T-helper 1 cell (primary cell): ENCODE measurements around the gene CSMD2.

ENCODE experiments used
- DNase-seq, 5 donors: peaks; one replicate each; pipeline ENCODE4 v3.0.0-alpha.2; 2012 to 2020

Gene CSMD2

GRCh38 chr1:33666616-33667015 lies 498.4 kb downstream of the CSMD2 start:
- DNase-seq = no peak

- no peak for DNase-seq
These were observed 503.1 kb downstream of the CSMD2 start for GRCh38 chr1:33661811-33662454.

GRCh38 chr1:33660956-33661355 lies 504.1 kb downstream of the CSMD2 start:
- DNase-seq = no peak

DNA sequence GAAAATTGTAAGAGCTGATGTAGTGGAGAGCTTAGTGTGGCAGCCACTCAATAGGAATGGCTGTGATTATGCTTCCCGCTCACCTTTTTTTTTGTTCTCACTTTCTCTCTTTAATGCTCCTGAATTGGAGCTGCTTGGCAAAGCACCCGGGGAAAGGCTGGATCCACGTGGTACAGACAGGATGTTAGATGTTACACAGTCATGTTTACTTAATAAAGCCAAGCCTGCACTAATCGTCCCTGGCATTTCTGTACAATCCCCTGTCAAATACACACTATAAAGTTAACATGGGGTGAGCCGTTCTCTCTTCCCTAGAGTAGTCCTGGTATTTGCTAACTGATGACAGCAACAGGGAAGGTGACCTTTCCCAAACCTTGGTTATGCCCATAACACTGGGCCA lies 504.8 kb downstream of the CSMD2 start:
- no peak for DNase-seq

DNA sequence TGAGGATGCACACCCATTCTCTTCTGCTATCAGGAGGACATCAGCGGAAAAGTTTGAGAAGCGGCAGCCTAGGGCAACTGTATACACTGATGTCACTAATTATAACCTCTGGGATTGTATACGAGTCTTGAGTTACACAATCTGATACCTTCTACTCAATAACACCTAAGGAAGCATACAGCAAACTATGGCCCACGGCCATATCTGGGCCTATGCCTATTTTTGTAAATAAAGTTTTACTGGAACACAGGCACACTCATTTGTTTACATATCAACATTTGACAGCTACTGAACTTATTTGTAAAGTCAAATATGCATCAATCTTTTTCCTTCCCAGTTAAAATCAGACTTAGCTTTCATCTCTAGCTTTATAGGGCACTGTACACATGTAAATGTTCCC lies 505.4 kb downstream of the CSMD2 start:
- no peak for DNase-seq

DNA sequence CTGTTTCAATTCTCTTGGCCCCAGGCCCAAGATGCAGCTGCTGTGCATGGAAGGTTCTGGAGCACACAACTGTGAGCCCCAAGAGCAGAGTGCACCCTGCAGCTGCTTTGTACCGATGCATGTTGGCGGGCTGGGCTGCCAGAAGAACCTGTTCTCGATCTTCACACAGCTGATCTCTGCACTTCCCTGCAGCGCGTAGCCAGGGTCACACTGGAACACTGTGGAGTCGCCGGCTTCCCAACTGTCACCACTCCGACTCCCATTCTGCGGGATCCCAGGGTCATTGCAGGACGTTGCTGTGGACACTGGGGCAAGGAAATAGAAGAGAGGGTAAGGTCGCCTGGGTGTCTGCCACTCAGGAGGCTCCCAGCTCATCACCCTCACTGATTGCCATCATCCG lies 507.2 kb downstream of the CSMD2 start:
- DNase-seq = no peak

DNA sequence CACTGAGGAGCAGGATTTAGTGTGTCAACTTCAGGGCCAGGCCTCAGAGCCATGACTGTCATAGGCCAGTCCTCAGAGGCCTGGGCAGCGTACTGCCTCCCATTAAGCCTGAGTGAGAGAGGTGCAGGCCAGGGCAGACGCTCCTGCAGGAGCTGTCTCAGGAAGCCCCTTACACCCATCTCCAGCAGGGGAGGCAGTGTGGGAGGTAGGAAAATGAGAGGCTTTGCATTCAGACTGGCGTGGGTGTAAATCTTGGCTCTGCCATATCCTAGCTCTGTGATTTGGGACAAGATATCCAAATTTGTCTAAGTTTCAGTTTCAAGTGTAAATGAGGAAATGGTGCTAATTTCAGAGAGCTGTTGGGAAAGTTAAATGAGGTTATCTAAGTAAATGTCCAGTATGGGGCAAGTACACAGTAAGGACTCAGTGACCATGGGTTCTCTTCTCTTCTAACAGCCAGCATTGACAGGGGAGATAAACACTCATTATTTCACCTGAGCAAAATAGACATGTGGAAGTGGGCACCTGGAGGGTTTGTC lies 508.5 kb downstream of the CSMD2 start:
- DNase-seq = no peak

- DNase-seq = no peak
These were observed 509.5 kb downstream of the CSMD2 start for GRCh38 chr1:33655496-33655895.

GRCh38 chr1:33654267-33654834 lies 510.7 kb downstream of the CSMD2 start:
- no peak for DNase-seq

DNA sequence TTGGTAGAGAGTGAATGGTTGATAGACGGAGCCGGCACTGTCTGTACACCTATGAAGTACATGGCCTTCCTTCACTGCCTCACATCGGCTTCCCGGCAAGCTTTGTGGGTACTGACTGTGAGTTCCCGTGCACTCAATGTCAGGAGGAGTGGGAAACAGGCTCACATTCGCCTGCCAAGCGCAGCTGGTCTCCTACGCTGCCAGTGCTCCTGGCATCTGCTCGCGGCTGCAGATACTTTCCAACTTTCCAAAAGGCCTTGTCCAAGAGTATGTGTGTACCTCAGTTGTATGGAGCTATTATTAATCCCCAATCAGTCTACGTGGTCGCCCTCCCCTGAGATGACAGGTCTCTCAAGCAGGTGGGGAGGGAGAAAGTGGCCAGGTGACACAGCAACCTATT lies 511.8 kb downstream of the CSMD2 start:
- no peak for DNase-seq

- DNase-seq = no peak
These were observed 514.3 kb downstream of the CSMD2 start for GRCh38 chr1:33650708-33651107.

- DNase-seq = no peak
These were observed 515.3 kb downstream of the CSMD2 start for GRCh38 chr1:33649759-33650158.

GRCh38 chr1:33643216-33643615 lies 521.8 kb downstream of the CSMD2 start:
- DNase-seq = no peak

GRCh38 chr1:33641104-33641830 lies 523.8 kb downstream of the CSMD2 start:
- DNase-seq = no peak

DNA sequence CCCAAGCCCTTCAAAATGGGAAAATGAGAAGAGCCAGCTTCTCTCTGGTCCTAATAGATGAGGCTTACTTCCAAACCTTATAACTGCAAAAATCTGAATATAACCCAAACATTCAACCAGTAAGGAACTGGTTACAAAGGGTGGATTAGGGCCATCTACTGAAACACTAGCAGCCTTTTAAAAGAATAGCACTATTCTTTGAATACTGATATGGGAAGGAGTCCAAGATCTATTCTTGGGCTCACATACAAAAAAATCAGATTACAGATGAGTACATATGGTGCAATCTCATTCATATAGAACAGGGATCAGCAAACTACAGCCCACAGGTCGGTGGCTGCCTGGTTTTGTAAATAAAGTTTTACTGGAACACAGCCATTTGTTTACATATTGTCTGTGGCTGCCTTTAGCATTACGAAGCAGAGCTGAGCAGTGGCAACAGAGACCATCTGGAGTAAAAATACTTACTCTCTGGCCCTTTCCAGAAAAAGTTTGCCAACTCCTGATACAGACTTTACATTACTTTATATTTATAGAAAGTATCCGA lies 524.8 kb downstream of the CSMD2 start:
- no peak for DNase-seq

- no peak for DNase-seq
These were observed 527.1 kb downstream of the CSMD2 start for GRCh38 chr1:33637846-33638440.

GRCh38 chr1:33636209-33636608 lies 528.8 kb downstream of the CSMD2 start:
- no peak for DNase-seq

- DNase-seq = no peak
These were observed 529.6 kb downstream of the CSMD2 start for GRCh38 chr1:33635336-33636012.

- DNase-seq = no peak
These were observed 530.2 kb downstream of the CSMD2 start for GRCh38 chr1:33634806-33635205.

GRCh38 chr1:33634143-33634542 lies 530.9 kb downstream of the CSMD2 start:
- no peak for DNase-seq

- DNase-seq = peak; percentile 57 to 83 (median 73)
These were observed 531.8 kb downstream of the CSMD2 start for GRCh38 chr1:33633019-33633801.

DNA sequence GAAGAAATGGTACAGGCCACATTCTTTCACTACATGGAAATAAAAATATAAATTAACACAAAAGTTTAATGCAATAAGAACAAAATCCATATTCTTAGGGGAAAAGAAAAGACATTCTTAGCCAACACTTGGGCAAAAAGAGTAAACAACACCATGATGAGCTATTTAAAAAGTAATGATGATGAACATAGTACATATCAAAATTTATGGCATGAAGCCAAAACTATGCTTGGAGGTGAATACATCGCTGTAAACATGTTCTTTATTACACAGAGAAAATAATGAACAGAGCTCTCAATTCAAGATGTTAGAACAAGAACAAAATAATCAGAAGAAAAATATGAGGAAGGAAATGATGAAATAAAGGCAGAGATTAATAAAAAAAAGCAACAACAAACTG lies 534.3 kb downstream of the CSMD2 start:
- DNase-seq = no peak
